ENCODE data around the gene STYXL2.

Gene STYXL2

GRCh38 chr1:167120899-167121298 lies 27.0 kb downstream of the STYXL2 start:
- no peak for DNase-seq (ENCODE audit: low read depth)
- H3K4me3 ChIP-seq (ENCODE audit: low read depth, low read length) = no peak overlapping the region
- no peak for TF ChIP-seq CTCF (IDR thresholded peaks at IDR 0.05; ENCODE audit: insufficient read depth, low read depth, low read length, missing control alignments)

- DNase-seq (ENCODE audit: low read depth) = no peak
- no peak for TF ChIP-seq CTCF (IDR thresholded peaks at IDR 0.05; ENCODE audit: insufficient read depth, low read depth, low read length, missing control alignments)
- no peak overlapping the region for H3K4me3 ChIP-seq (ENCODE audit: low read depth, low read length)
Observed at GRCh38 chr1:167121375-167122120, 27.7 kb downstream of the STYXL2 start.

- DNase-seq (ENCODE audit: low read depth) = no peak
- H3K4me3 ChIP-seq (ENCODE audit: low read depth, low read length) = no peak overlapping the region
- no peak for TF ChIP-seq CTCF (IDR thresholded peaks at IDR 0.05; ENCODE audit: insufficient read depth, low read depth, low read length, missing control alignments)
Observed at GRCh38 chr1:167122121-167122480, 28.2 kb downstream of the STYXL2 start.

GRCh38 chr1:167122568-167122967 lies 28.7 kb downstream of the STYXL2 start:
- no peak overlapping the region for H3K4me3 ChIP-seq (ENCODE audit: low read depth, low read length)
- no peak for DNase-seq (ENCODE audit: low read depth)
- no peak for TF ChIP-seq CTCF (IDR thresholded peaks at IDR 0.05; ENCODE audit: insufficient read depth, low read depth, low read length, missing control alignments)

GRCh38 chr1:167126317-167126716 lies 32.4 kb downstream of the STYXL2 start:
- DNase-seq (ENCODE audit: low read depth) = no peak
- no peak for TF ChIP-seq CTCF (IDR thresholded peaks at IDR 0.05; ENCODE audit: insufficient read depth, low read depth, low read length, missing control alignments)
- no peak overlapping the region for H3K4me3 ChIP-seq (ENCODE audit: low read depth, low read length)

GRCh38 chr1:167126811-167127210 lies 32.9 kb downstream of the STYXL2 start:
- no peak for TF ChIP-seq CTCF (IDR thresholded peaks at IDR 0.05; ENCODE audit: insufficient read depth, low read depth, low read length, missing control alignments)
- no peak overlapping the region for H3K4me3 ChIP-seq (ENCODE audit: low read depth, low read length)
- no peak for DNase-seq (ENCODE audit: low read depth)

GRCh38 chr1:167127236-167127635 lies 33.4 kb downstream of the STYXL2 start:
- no peak overlapping the region for H3K4me3 ChIP-seq (ENCODE audit: low read depth, low read length)
- no peak for TF ChIP-seq CTCF (IDR thresholded peaks at IDR 0.05; ENCODE audit: insufficient read depth, low read depth, low read length, missing control alignments)
- DNase-seq (ENCODE audit: low read depth) = no peak
